HG03039 (cell line): ENCODE data around the gene OTOF.

Experiments used
- ATAC-seq: cut with Tn5 transposase; IDR thresholded peaks from one replicate; pipeline ENCODE4 v1.9.1; 2021; ENCODE audit warnings: mild to moderate bottlenecking, moderate library complexity; ENCODE audit not compliant: unreplicated experiment

The OTOF gene

GRCh38 chr2:26477911-26478253 lies at the start of gene OTOF:
Gene OTOF (minus strand): TSS chr2:26478124.
- no peak for ATAC-seq

GRCh38 chr2:26526589-26526988 lies 48.7 kb upstream of the OTOF start:
- no peak for ATAC-seq

GRCh38 chr2:26526105-26526504 lies 48.2 kb upstream of the OTOF start:
- no peak for ATAC-seq

GRCh38 chr2:26523750-26524149 lies 45.8 kb upstream of the OTOF start:
- no peak for ATAC-seq

GRCh38 chr2:26522751-26523171 lies 44.8 kb upstream of the OTOF start:
- ATAC-seq = no peak

GRCh38 chr2:26522325-26522724 lies 44.4 kb upstream of the OTOF start:
- no peak for ATAC-seq

- ATAC-seq = no peak
Observed at GRCh38 chr2:26521913-26522180, 43.9 kb upstream of the OTOF start.

- no peak for ATAC-seq
Observed at GRCh38 chr2:26521054-26521912, 43.4 kb upstream of the OTOF start.

- ATAC-seq = no peak
Observed at GRCh38 chr2:26520148-26520449, 42.2 kb upstream of the OTOF start.

- no peak for ATAC-seq
Observed at GRCh38 chr2:26519396-26520147, 41.6 kb upstream of the OTOF start.

GRCh38 chr2:26516781-26517180 lies 38.9 kb upstream of the OTOF start:
- ATAC-seq = no peak

- no peak for ATAC-seq
Observed at GRCh38 chr2:26516246-26516645, 38.3 kb upstream of the OTOF start.

- no peak for ATAC-seq
Observed at GRCh38 chr2:26515771-26516170, 37.8 kb upstream of the OTOF start.

- no peak for ATAC-seq
Observed at GRCh38 chr2:26514045-26514444, 36.1 kb upstream of the OTOF start.

- ATAC-seq = no peak
Observed at GRCh38 chr2:26513261-26513660, 35.3 kb upstream of the OTOF start.

- ATAC-seq = no peak
Observed at GRCh38 chr2:26511466-26511865, 33.5 kb upstream of the OTOF start.

GRCh38 chr2:26510344-26510973 lies 32.5 kb upstream of the OTOF start:
- ATAC-seq = no peak

GRCh38 chr2:26509141-26509540 lies 31.2 kb upstream of the OTOF start:
- ATAC-seq = no peak

GRCh38 chr2:26507932-26508331 lies 30.0 kb upstream of the OTOF start:
- no peak for ATAC-seq

GRCh38 chr2:26507088-26507487 lies 29.2 kb upstream of the OTOF start:
- ATAC-seq = no peak

GRCh38 chr2:26506279-26506678 lies 28.4 kb upstream of the OTOF start:
- ATAC-seq = no peak

- no peak for ATAC-seq
Observed at GRCh38 chr2:26504002-26504401, 26.1 kb upstream of the OTOF start.
